H9 (cell line): ENCODE measurements around the gene CEP83. TPM values are rescaled to one million over a fixed set of nuclear protein-coding genes. Genes with fewer than 3 reads are reported as not detected.

ENCODE experiments used
- DNase-seq: peaks from one replicate; pipeline ENCODE4 v3.0.0-alpha.2; 2017
- H2AFZ ChIP-seq: one replicate; pipeline ENCODE4 v1.6.1; 2013; ENCODE audit warnings: mild to moderate bottlenecking, low read length, control low read depth, moderate library complexity
- H2AK5ac ChIP-seq: 2 replicates; pipeline ENCODE4 v1.6.1; 2013; ENCODE audit warnings: low read length, control low read depth, mixed read lengths; ENCODE audit not compliant: insufficient read length
- H2BK120ac ChIP-seq: one replicate; pipeline ENCODE4 v1.6.1; 2013; ENCODE audit warnings: low read depth, mild to moderate bottlenecking, low read length, control low read depth, inconsistent platforms; ENCODE audit not compliant: poor library complexity, severe bottlenecking
- H2BK12ac ChIP-seq: 2 replicates; pipeline ENCODE4 v1.6.1; 2013; ENCODE audit warnings: low read length, control low read depth, mixed read lengths, low read depth; ENCODE audit not compliant: insufficient read length
- H2BK15ac ChIP-seq: 2 replicates; pipeline ENCODE4 v1.6.1; 2013; ENCODE audit warnings: low read depth, low read length, control low read depth
- H2BK20ac ChIP-seq: one replicate; pipeline ENCODE4 v1.6.1; 2013; ENCODE audit warnings: low read depth, mild to moderate bottlenecking, low read length, control low read depth, inconsistent platforms; ENCODE audit not compliant: poor library complexity, severe bottlenecking
- H2BK5ac ChIP-seq: 2 replicates; pipeline ENCODE4 v1.6.1; 2013; ENCODE audit warnings: low read length, control low read depth, mixed read lengths; ENCODE audit not compliant: insufficient read length
- H3K14ac ChIP-seq: 2 replicates; pipeline ENCODE4 v1.6.1; 2013; ENCODE audit warnings: low read length, control low read depth; ENCODE audit not compliant: insufficient read depth
- H3K18ac ChIP-seq: 2 replicates; pipeline ENCODE4 v1.6.1; 2013; ENCODE audit warnings: low read depth, mild to moderate bottlenecking, mixed read lengths, low read length, control low read depth; ENCODE audit not compliant: insufficient read length
- H3K23ac ChIP-seq: 2 replicates; pipeline ENCODE4 v1.6.1; 2013; ENCODE audit warnings: low read length, control low read depth, mixed read lengths, low read depth; ENCODE audit not compliant: insufficient read length
- H3K23me2 ChIP-seq: 2 replicates; pipeline ENCODE4 v1.6.1; 2013; ENCODE audit warnings: low read depth, mild to moderate bottlenecking, mixed read lengths, low read length, control low read depth; ENCODE audit not compliant: insufficient read length, poor library complexity, severe bottlenecking
- H3K27ac ChIP-seq: 2 replicates; pipeline ENCODE4 v1.5.1; 2013; ENCODE audit warnings: low read length, control low read depth, mixed read lengths, low read depth; ENCODE audit not compliant: insufficient read length
- H3K27me3 ChIP-seq: 2 replicates; pipeline ENCODE4 v1.6.1; 2013; ENCODE audit warnings: low read length, control low read depth, inconsistent platforms; ENCODE audit not compliant: insufficient read depth
- H3K4ac ChIP-seq: 2 replicates; pipeline ENCODE4 v1.6.1; 2013; ENCODE audit warnings: low read depth, mild to moderate bottlenecking, control low read depth, inconsistent platforms, low read length, moderate library complexity
- H3K4me1 ChIP-seq: 2 replicates; pipeline ENCODE4 v1.6.1; 2013; ENCODE audit warnings: low read length, control low read depth, inconsistent platforms; ENCODE audit not compliant: insufficient read depth
- H3K4me2 ChIP-seq: 2 replicates; pipeline ENCODE4 v1.6.1; 2013; ENCODE audit warnings: low read length, control low read depth, mixed read lengths; ENCODE audit not compliant: insufficient read length, insufficient read depth
- H3K56ac ChIP-seq: 2 replicates; pipeline ENCODE4 v1.6.1; 2013; ENCODE audit warnings: low read depth, mild to moderate bottlenecking, mixed read lengths, low read length, control low read depth; ENCODE audit not compliant: insufficient read length
- H3K79me1 ChIP-seq: 2 replicates; pipeline ENCODE4 v1.6.1; 2013; ENCODE audit warnings: low read depth, mild to moderate bottlenecking, moderate library complexity, low read length, control low read depth, inconsistent platforms; ENCODE audit not compliant: insufficient read depth, poor library complexity, severe bottlenecking
- H3K79me2 ChIP-seq: 2 replicates; pipeline ENCODE4 v1.6.1; 2013; ENCODE audit warnings: low read length, control low read depth, inconsistent platforms; ENCODE audit not compliant: insufficient read depth
- H3K9ac ChIP-seq: 2 replicates; pipeline ENCODE4 v1.6.1; 2013; ENCODE audit warnings: low read length, control low read depth, mixed read lengths; ENCODE audit not compliant: insufficient read length; ENCODE audit errors: extremely low read depth
- H3K9me3 ChIP-seq: one replicate; pipeline ENCODE4 v1.6.1; 2013; ENCODE audit warnings: low read depth, low read length, inconsistent platforms; ENCODE audit not compliant: control insufficient read depth
- H3T11ph ChIP-seq: one replicate; pipeline ENCODE4 v1.6.1; 2013; ENCODE audit warnings: mild to moderate bottlenecking, low read length, control low read depth, inconsistent platforms
- H4K20me1 ChIP-seq: one replicate; pipeline ENCODE4 v1.6.1; 2013; ENCODE audit not compliant: control insufficient read depth, insufficient read length, insufficient read depth
- H4K5ac ChIP-seq: 2 replicates; pipeline ENCODE4 v1.6.1; 2013; ENCODE audit warnings: low read depth, mild to moderate bottlenecking, mixed read lengths, low read length, control low read depth; ENCODE audit not compliant: insufficient read length
- H4K8ac ChIP-seq: replicated peaks from 2 replicates; pipeline ENCODE4 v1.6.1; 2013; ENCODE audit warnings: low read length, control low read depth, mixed read lengths, low read depth; ENCODE audit not compliant: insufficient read length
- H4K91ac ChIP-seq: 2 replicates; pipeline ENCODE4 v1.6.1; 2013; ENCODE audit warnings: low read depth, mild to moderate bottlenecking, moderate library complexity, mixed read lengths, low read length, control low read depth; ENCODE audit not compliant: insufficient read length
- H3K27ac Mint-ChIP-seq, 3 experiments: 2 replicates in 2 of 3; 3 replicates in 1 of 3; pipeline ENCODE4 v1.8.0; 2020 to 2021; ENCODE audit warnings: mixed read lengths in 3 of 3, mild to moderate bottlenecking in 1 of 3, moderate library complexity in 1 of 3
- H3K27me3 Mint-ChIP-seq: 2 replicates; pipeline ENCODE4 v1.8.0; 2021; ENCODE audit warnings: low read depth, mild to moderate bottlenecking, moderate library complexity, mixed read lengths
- H3K36me3 Mint-ChIP-seq, 3 experiments: 2 replicates in 2 of 3; 3 replicates in 1 of 3; pipeline ENCODE4 v1.8.0; 2020 to 2021; ENCODE audit warnings: low read depth in 3 of 3, mixed read lengths in 3 of 3; ENCODE audit not compliant: insufficient read depth in 1 of 3
- H3K4me1 Mint-ChIP-seq, 2 experiments: 2 replicates each; pipeline ENCODE4 v1.8.0; 2020; ENCODE audit warnings: mixed read lengths in 2 of 2
- H3K4me3 Mint-ChIP-seq, 2 experiments: 2 replicates in 1 of 2; 3 replicates in 1 of 2; pipeline ENCODE4 v1.8.0; 2020 to 2021; ENCODE audit warnings: mild to moderate bottlenecking in 2 of 2, mixed read lengths in 2 of 2, moderate library complexity in 1 of 2
- H3K9me3 Mint-ChIP-seq, 2 experiments: 2 replicates in 1 of 2; 3 replicates in 1 of 2; pipeline ENCODE4 v1.8.0; 2020; ENCODE audit warnings: mild to moderate bottlenecking in 2 of 2, mixed read lengths in 2 of 2, moderate library complexity in 1 of 2
- WGBS: extraction: QIAGEN DNeasy Blood & Tissue Kit; methylation state at CpG from one replicate; pipeline ENCODE4 v1.1.7; 2013; ENCODE audit warnings: missing lambda C conversion rate, low lambda C conversion rate, mixed read lengths; ENCODE audit not compliant: insufficient read length; ENCODE audit errors: extremely low coverage; 5-methylcytosine and 5-hydroxymethylcytosine counted together
- total RNA-seq: library from RNA; stranded (reverse); gene quantifications from 2 replicates; pipeline ENCODE4 v1.2.1, GENCODE V29; 2021
- TF ChIP-seq, protein P1 (sequence below): fragments of 200-600 bp; sonication (generic); conservative IDR thresholded peaks from 3 replicates; pipeline ENCODE4 v1.8.0; 2021; ENCODE audit warnings: antibody characterized with exemption, mild to moderate bottlenecking

Gene CEP83
- total RNA-seq, 1 experiment from 2014 or later = 26.5 TPM

DNA sequence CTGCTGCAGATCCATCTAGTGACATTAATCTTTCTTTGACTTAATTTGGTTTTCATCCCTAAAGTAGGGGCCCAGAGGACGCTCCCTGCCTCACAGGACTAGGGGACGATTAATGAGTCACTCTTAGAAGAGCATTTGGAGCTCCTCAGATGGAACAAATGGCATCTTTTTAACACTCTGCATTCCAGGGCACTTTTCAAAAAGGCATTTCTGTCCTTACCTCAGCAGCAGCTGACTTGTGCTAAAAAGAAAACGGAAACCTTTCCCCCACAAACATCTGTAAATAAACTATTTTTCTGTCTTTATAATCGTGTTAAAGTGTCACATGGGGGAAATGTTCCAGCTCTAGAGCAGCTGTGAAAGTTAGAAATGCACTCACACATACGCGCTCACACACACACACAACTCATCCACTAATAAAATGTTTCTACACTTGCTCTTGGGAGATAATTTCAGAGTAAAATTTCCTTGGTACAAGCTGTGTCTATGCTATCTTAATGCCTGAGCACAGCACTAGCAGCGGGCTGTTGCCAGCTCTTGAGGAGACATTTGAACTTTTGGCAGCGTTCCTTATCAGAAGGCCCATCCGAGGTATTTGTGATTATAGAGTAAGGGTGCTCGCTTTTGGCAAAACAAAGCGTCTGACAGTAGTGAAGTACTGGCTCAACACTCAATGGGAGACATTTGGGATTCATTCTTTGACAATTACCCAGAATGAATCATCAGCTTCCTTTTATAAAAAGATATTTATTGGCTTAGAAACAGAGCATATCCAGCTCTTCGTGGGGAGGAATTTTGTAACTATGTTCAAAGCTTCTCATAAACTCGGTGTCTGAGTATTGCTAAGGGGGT is 170.0 kb downstream of the CEP83 start:
- no peaks in the 10 kb centered on the region for H3K9me3 ChIP-seq
- no peak overlapping the region for H4K91ac ChIP-seq
- TF ChIP-seq, protein P1, sequence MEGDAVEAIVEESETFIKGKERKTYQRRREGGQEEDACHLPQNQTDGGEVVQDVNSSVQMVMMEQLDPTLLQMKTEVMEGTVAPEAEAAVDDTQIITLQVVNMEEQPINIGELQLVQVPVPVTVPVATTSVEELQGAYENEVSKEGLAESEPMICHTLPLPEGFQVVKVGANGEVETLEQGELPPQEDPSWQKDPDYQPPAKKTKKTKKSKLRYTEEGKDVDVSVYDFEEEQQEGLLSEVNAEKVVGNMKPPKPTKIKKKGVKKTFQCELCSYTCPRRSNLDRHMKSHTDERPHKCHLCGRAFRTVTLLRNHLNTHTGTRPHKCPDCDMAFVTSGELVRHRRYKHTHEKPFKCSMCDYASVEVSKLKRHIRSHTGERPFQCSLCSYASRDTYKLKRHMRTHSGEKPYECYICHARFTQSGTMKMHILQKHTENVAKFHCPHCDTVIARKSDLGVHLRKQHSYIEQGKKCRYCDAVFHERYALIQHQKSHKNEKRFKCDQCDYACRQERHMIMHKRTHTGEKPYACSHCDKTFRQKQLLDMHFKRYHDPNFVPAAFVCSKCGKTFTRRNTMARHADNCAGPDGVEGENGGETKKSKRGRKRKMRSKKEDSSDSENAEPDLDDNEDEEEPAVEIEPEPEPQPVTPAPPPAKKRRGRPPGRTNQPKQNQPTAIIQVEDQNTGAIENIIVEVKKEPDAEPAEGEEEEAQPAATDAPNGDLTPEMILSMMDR = no peak
- H3K4me3 Mint-ChIP-seq = no peak overlapping the region
- no peak overlapping the region for H3K14ac ChIP-seq
- H3K4me1 ChIP-seq = peaks cover 9% of the 10 kb centered on the region; the same call in 1 of the 2 replicates
- no peak overlapping the region for H2AFZ ChIP-seq
- H3K27ac ChIP-seq = no peak overlapping the region
- no peak overlapping the region for H3K56ac ChIP-seq
- DNase-seq = no peak
- no peak overlapping the region for H2BK20ac ChIP-seq
- H2AK5ac ChIP-seq = no peak overlapping the region
- H3K9me3 Mint-ChIP-seq = no peaks in the 10 kb centered on the region
- no peak overlapping the region for H4K5ac ChIP-seq
- H3K79me2 ChIP-seq = no peaks in the 10 kb centered on the region
- no peak overlapping the region for H2BK12ac ChIP-seq
- H2BK120ac ChIP-seq = no peak overlapping the region
- H3K23me2 ChIP-seq = no peaks in the 10 kb centered on the region
- H3K27ac Mint-ChIP-seq = peak overlapping the region in 1 of 3 experiments; percentile 9; a peak in 1 of 7 replicates
- no peak overlapping the region for H2BK5ac ChIP-seq
- H2BK15ac ChIP-seq = no peak overlapping the region
- H3K9ac ChIP-seq = no peak overlapping the region
- peaks cover 0 to 4% (median 0%) of the 10 kb centered on the region in 3 experiments; a peak in 2 of 7 replicates for H3K36me3 Mint-ChIP-seq
- no peak overlapping the region for H3K4me2 ChIP-seq
- no peaks in the 10 kb centered on the region for H3K27me3 ChIP-seq
- H4K20me1 ChIP-seq = no peaks in the 10 kb centered on the region
- no peak overlapping the region for H3K18ac ChIP-seq
- H3K27me3 Mint-ChIP-seq = no peaks in the 10 kb centered on the region; the same call in 1 of the 2 replicates
- no peak overlapping the region for H3K4ac ChIP-seq
- no peaks in the 10 kb centered on the region for H3K79me1 ChIP-seq
- no CpG with 5 or more reads among the region's 13 CpGs for WGBS
- H3T11ph ChIP-seq = no peak overlapping the region
- no peak overlapping the region for H3K23ac ChIP-seq
- H4K8ac ChIP-seq = no peak overlapping the region
- H3K4me1 Mint-ChIP-seq = peaks cover 44 to 50% of the 10 kb centered on the region in 2 experiments
